Fibroblast of the aortic adventitia (primary cell): ENCODE measurements around the gene GSTP1. TPM values are rescaled to one million over a fixed set of nuclear protein-coding genes. Genes with fewer than 3 reads are reported as not detected.
A peak's percentile ranks its signal among the peaks of the same experiment; 100 is the strongest.

Source experiments
- DNase-seq: peaks from one replicate; pipeline ENCODE4 v3.0.0-alpha.2; 2010; ENCODE audit warnings: low read depth
- H3K4me3 ChIP-seq: 2 replicates; pipeline ENCODE4 v1.5.1; 2011; ENCODE audit warnings: low read depth, mild to moderate bottlenecking, control low read depth, low read length, moderate library complexity
- total RNA-seq: library from RNA; depleted of rRNA; stranded (reverse); fragments of >200 nt; gene quantifications from 2 replicates; pipeline ENCODE4 v1.2.3, GENCODE V29; 2012; ENCODE audit warnings: low replicate concordance
- TF ChIP-seq, protein P1 (sequence below): IDR thresholded peaks from 2 replicates; pipeline ENCODE4 v1.5.1; 2011; ENCODE audit warnings: mild to moderate bottlenecking, low read length, control low read depth, inconsistent platforms; ENCODE audit not compliant: insufficient read depth

GSTP1 gene
- 172 and 538 TPM in 2 replicates for total RNA-seq

DNA sequence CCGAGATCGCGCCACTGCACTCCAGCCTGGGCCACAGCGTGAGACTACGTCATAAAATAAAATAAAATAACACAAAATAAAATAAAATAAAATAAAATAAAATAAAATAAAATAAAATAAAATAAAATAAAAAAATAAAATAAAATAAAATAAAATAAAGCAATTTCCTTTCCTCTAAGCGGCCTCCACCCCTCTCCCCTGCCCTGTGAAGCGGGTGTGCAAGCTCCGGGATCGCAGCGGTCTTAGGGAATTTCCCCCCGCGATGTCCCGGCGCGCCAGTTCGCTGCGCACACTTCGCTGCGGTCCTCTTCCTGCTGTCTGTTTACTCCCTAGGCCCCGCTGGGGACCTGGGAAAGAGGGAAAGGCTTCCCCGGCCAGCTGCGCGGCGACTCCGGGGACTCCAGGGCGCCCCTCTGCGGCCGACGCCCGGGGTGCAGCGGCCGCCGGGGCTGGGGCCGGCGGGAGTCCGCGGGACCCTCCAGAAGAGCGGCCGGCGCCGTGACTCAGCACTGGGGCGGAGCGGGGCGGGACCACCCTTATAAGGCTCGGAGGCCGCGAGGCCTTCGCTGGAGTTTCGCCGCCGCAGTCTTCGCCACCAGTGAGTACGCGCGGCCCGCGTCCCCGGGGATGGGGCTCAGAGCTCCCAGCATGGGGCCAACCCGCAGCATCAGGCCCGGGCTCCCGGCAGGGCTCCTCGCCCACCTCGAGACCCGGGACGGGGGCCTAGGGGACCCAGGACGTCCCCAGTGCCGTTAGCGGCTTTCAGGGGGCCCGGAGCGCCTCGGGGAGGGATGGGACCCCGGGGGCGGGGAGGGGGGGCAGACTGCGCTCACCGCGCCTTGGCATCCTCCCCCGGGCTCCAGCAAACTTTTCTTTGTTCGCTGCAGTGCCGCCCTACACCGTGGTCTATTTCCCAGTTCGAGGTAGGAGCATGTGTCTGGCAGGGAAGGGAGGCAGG, at the start of gene GSTP1:
TSS of gene GSTP1 (plus strand) at position 566 of the 958 bp plus-strand sequence. CDS start at position 598, 32 bp downstream.
- peak within 1 kb of the TSS; percentile 82 for H3K4me3 ChIP-seq
- DNase-seq: peak; percentile 85
- TF ChIP-seq, protein P1, sequence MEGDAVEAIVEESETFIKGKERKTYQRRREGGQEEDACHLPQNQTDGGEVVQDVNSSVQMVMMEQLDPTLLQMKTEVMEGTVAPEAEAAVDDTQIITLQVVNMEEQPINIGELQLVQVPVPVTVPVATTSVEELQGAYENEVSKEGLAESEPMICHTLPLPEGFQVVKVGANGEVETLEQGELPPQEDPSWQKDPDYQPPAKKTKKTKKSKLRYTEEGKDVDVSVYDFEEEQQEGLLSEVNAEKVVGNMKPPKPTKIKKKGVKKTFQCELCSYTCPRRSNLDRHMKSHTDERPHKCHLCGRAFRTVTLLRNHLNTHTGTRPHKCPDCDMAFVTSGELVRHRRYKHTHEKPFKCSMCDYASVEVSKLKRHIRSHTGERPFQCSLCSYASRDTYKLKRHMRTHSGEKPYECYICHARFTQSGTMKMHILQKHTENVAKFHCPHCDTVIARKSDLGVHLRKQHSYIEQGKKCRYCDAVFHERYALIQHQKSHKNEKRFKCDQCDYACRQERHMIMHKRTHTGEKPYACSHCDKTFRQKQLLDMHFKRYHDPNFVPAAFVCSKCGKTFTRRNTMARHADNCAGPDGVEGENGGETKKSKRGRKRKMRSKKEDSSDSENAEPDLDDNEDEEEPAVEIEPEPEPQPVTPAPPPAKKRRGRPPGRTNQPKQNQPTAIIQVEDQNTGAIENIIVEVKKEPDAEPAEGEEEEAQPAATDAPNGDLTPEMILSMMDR: peak; percentile 57

DNA sequence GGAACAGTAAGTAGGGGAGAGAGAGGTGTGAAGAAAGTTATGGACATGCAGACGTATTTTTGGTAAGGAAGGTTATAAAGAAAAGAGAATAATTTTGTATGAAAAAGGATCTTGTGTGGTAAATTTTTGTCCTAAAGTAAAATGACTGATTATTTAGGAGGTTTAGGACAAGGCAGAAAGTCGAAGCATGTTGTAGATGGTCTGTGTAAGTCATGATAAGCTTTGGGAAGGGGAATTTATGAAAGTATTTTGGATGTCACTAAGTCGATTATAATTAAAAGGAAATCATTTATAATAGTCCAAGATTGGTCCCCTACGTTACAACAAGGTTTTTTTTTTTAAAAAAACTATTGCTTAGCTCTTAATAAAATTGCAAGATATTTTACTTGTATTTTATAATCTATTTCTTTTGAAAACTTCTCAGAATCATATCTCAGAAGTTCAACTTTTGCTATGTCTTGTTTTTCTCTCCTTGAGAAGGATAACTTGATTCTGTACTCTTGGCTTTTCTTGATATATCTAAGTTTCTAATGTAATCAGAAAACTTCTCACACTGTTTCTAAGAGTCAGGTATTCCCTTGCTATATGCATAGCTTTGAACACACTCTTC, 49.4 kb upstream of the GSTP1 start:
- DNase-seq: no peak
- H3K4me3 ChIP-seq: no peak overlapping the region
- TF ChIP-seq, protein P1: no peak

DNA sequence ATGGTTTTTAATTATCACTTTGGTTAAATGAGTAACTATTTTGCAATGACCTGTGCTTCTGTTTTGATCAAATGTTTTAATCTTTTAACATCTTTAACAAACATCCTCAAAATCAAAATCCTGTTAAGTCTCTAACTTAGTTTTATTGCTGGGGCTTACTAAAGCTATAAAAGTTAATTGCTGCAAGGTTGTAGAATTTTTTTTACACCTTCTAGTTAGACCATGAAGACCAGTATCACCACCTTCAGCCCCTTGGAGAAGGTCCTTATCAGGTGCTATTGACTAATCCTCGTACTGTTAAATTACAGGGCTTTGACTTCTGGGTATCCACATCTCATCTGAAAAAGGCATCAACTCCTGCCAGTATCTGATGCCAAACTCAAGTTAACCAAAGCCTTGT, 48.1 kb upstream of the GSTP1 start:
- TF ChIP-seq, protein P1: no peak
- no peak for DNase-seq

DNA sequence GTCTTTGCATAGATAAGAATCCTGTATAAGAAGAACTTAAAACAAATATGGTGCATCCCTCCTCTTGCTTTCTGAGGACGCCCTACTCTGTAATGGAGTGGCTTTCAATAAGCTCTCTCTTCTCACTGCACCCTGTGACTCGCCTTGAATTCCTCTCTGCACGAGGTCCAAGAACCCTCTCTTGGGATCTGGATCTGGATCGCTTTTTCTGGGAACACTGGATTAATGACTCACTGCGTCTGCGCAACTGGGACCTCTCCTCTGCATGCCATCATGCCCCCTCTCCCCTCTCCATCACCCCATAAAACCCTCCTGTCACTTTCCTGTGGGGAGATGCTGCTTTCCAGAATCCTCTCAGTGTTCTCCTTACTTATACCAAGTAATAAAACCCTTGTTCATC, 45.3 kb upstream of the GSTP1 start:
- TF ChIP-seq, protein P1: no peak
- H3K4me3 ChIP-seq: no peak overlapping the region
- peak; percentile 36 for DNase-seq

More for the DNA sequence above, 48.1 kb upstream of the GSTP1 start:
- no peak overlapping the region for H3K4me3 ChIP-seq

DNA sequence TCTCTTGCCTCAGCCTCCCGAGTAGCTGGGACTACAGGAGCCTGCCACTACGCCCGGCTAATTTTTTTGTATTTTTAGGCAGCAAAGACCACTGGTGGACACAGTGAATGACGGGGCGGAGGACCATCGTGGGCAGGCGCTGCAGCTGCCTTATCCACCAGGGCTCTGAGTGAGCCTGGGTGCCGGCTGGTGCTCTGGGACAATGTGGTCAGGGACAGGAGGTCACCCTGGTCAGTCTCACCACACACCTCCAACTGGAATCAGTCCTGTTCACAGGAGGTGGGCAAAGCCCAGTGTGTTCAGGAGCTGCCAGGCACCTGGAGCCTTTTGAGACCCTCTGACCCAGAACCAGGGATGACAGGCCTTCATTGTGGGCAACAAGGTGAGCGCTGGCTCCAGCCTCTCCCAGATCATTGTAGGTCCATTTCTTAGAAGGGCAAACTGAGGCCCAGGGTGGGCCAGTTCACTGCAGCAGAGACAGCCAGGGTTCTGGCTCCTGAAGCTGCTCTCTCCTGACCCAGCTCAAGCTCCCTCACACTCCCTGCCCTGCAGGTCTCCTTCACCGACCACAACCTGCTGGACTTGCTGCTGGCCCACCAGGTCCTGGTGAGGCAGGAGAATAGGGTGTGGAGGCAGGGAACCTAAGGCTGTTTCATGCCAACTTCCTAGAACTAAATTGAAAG, 44.6 kb upstream of the GSTP1 start:
- no peak for DNase-seq
- no peak overlapping the region for H3K4me3 ChIP-seq
- TF ChIP-seq, protein P1: no peak

DNA sequence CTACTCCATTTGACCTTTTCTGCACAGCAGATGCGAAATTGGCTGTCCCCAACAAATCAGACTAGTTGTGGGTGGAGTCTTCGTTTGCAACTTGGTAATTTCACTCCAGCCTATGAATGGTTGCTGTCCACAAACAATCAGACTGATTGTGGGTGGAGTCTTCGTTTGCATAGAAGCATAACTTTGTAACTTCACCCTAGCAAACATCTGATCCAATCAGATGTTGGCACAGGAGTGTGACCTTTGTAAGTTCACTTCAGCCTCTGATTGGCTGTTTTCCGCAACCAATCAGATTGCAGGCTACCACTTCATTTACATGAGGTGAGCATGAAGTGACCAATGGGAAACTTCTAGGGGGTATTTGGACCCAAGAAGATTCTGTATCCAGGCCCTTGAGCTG, 44.1 kb upstream of the GSTP1 start:
- no peak overlapping the region for H3K4me3 ChIP-seq
- TF ChIP-seq, protein P1: no peak
- DNase-seq: no peak
